A549 (cell line): ENCODE measurements around the gene APOBEC3G.
"Not testable (repeated sequence)": the region's sequence is repeated elsewhere in the genome, so short reads cannot be mapped to it uniquely, and the experiment has no call there.

Experiments
- CTCF ChIP-seq: fragments of >200 bp; sonication (Bioruptor Twin); formaldehyde crosslinking; IDR thresholded peaks from 3 replicates; pipeline ENCODE4 v1.5.1; 2016
- EP300 ChIP-seq, 2 experiments: fragments of >200 bp; sonication (Bioruptor Twin); formaldehyde crosslinking; IDR thresholded peaks; 2 replicates in 1 of 2; 3 replicates in 1 of 2; pipeline ENCODE4 v1.6.1; 2016 to 2017
- POLR2A ChIP-seq: IDR thresholded peaks from 2 replicates; pipeline ENCODE4 v1.6.1; 2012; ENCODE audit warnings: mild to moderate bottlenecking, low read length
- RFX5 ChIP-seq: fragments of 450-650 bp; IDR thresholded peaks from 2 replicates; pipeline ENCODE4 v1.7.1; 2014; ENCODE audit warnings: antibody characterized with exemption, mild to moderate bottlenecking, moderate library complexity
- SMC3 ChIP-seq: fragments of >200 bp; sonication (Bioruptor Twin); formaldehyde crosslinking; IDR thresholded peaks from 3 replicates; pipeline ENCODE4 v1.6.1; 2018; ENCODE audit warnings: inconsistent platforms
- ZNF302 ChIP-seq: fragments of 250-450 bp; sonication (Bioruptor Pico); IDR thresholded peaks from 2 replicates; pipeline ENCODE4 v1.9.0; 2021; ENCODE audit warnings: inconsistent platforms, mild to moderate bottlenecking, moderate library complexity
- TF ChIP-seq, protein P1 (sequence below): fragments of 200-600 bp; sonication (generic); IDR thresholded peaks from 2 replicates; pipeline ENCODE4 v1.6.1; 2016; ENCODE audit warnings: antibody characterized with exemption, mild to moderate bottlenecking, moderate library complexity
- TF ChIP-seq, protein P2 (sequence below): IDR thresholded peaks from 2 replicates; pipeline ENCODE4 v1.6.1; 2012
- TF ChIP-seq, protein P3 (sequence below): fragments of 450-650 bp; IDR thresholded peaks from 2 replicates; pipeline ENCODE4 v1.6.1; 2014; ENCODE audit warnings: antibody characterized with exemption
- TF ChIP-seq, protein P4 (sequence below): fragments of >200 bp; sonication (Bioruptor Twin); formaldehyde crosslinking; IDR thresholded peaks from 3 replicates; pipeline ENCODE4 v1.6.1; 2016

- TF ChIP-seq, protein P1, sequence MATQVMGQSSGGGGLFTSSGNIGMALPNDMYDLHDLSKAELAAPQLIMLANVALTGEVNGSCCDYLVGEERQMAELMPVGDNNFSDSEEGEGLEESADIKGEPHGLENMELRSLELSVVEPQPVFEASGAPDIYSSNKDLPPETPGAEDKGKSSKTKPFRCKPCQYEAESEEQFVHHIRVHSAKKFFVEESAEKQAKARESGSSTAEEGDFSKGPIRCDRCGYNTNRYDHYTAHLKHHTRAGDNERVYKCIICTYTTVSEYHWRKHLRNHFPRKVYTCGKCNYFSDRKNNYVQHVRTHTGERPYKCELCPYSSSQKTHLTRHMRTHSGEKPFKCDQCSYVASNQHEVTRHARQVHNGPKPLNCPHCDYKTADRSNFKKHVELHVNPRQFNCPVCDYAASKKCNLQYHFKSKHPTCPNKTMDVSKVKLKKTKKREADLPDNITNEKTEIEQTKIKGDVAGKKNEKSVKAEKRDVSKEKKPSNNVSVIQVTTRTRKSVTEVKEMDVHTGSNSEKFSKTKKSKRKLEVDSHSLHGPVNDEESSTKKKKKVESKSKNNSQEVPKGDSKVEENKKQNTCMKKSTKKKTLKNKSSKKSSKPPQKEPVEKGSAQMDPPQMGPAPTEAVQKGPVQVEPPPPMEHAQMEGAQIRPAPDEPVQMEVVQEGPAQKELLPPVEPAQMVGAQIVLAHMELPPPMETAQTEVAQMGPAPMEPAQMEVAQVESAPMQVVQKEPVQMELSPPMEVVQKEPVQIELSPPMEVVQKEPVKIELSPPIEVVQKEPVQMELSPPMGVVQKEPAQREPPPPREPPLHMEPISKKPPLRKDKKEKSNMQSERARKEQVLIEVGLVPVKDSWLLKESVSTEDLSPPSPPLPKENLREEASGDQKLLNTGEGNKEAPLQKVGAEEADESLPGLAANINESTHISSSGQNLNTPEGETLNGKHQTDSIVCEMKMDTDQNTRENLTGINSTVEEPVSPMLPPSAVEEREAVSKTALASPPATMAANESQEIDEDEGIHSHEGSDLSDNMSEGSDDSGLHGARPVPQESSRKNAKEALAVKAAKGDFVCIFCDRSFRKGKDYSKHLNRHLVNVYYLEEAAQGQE = not testable (repeated sequence)
- not testable (repeated sequence) for TF ChIP-seq CTCF; ZNF302 (CRISPR knock-in tag); RFX5; POLR2A; SMC3; EP300 (IDR thresholded peaks at IDR 0.05)
- TF ChIP-seq, protein P2, sequence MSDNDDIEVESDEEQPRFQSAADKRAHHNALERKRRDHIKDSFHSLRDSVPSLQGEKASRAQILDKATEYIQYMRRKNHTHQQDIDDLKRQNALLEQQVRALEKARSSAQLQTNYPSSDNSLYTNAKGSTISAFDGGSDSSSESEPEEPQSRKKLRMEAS = not testable (repeated sequence)
- TF ChIP-seq, protein P3, sequence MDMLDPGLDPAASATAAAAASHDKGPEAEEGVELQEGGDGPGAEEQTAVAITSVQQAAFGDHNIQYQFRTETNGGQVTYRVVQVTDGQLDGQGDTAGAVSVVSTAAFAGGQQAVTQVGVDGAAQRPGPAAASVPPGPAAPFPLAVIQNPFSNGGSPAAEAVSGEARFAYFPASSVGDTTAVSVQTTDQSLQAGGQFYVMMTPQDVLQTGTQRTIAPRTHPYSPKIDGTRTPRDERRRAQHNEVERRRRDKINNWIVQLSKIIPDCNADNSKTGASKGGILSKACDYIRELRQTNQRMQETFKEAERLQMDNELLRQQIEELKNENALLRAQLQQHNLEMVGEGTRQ = not testable (repeated sequence)
- TF ChIP-seq, protein P4, sequence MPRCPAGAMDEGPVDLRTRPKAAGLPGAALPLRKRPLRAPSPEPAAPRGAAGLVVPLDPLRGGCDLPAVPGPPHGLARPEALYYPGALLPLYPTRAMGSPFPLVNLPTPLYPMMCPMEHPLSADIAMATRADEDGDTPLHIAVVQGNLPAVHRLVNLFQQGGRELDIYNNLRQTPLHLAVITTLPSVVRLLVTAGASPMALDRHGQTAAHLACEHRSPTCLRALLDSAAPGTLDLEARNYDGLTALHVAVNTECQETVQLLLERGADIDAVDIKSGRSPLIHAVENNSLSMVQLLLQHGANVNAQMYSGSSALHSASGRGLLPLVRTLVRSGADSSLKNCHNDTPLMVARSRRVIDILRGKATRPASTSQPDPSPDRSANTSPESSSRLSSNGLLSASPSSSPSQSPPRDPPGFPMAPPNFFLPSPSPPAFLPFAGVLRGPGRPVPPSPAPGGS = not testable (repeated sequence)
These were observed 27.6 kb upstream of the APOBEC3G start for GRCh38 chr22:39049486-39049885.
